Measurements from ENCODE around the gene LDB2. TPM values are rescaled to one million over a fixed set of nuclear protein-coding genes. Genes with fewer than 3 reads are reported as not detected.

The LDB2 gene
- total RNA-seq, 1 donor from 2014 or later, result 53.2 TPM

GRCh38 chr4:16603178-16603577 lies 295.3 kb downstream of the LDB2 start:
- DNase-seq (ENCODE audit: low spot score), result no peak

GRCh38 chr4:16598597-16599206 lies 299.7 kb downstream of the LDB2 start:
- DNase-seq (ENCODE audit: low spot score), result no peak

GRCh38 chr4:16597845-16598596 lies 300.4 kb downstream of the LDB2 start:
- no peak for DNase-seq (ENCODE audit: low spot score)

- no peak for DNase-seq (ENCODE audit: low spot score)
These were observed 301.0 kb downstream of the LDB2 start for GRCh38 chr4:16597443-16597842.

- no peak for DNase-seq (ENCODE audit: low spot score)
These were observed 302.2 kb downstream of the LDB2 start for GRCh38 chr4:16596267-16596666.

- DNase-seq (ENCODE audit: low spot score), result no peak
These were observed 304.3 kb downstream of the LDB2 start for GRCh38 chr4:16594128-16594527.

GRCh38 chr4:16593386-16593785 lies 305.1 kb downstream of the LDB2 start:
- no peak for DNase-seq (ENCODE audit: low spot score)

GRCh38 chr4:16591272-16591826 lies 307.1 kb downstream of the LDB2 start:
- no peak for DNase-seq (ENCODE audit: low spot score)

- no peak for DNase-seq (ENCODE audit: low spot score)
These were observed 307.6 kb downstream of the LDB2 start for GRCh38 chr4:16590797-16591196.

GRCh38 chr4:16588651-16589050 lies 309.8 kb downstream of the LDB2 start:
- no peak for DNase-seq (ENCODE audit: low spot score)

- no peak for DNase-seq (ENCODE audit: low spot score)
These were observed 310.3 kb downstream of the LDB2 start for GRCh38 chr4:16588149-16588548.

GRCh38 chr4:16585053-16585452 lies 313.4 kb downstream of the LDB2 start:
- no peak for DNase-seq (ENCODE audit: low spot score)

- DNase-seq (ENCODE audit: low spot score), result no peak
These were observed 314.7 kb downstream of the LDB2 start for GRCh38 chr4:16583764-16584163.

- DNase-seq (ENCODE audit: low spot score), result no peak
These were observed 315.9 kb downstream of the LDB2 start for GRCh38 chr4:16582526-16582925.

GRCh38 chr4:16582036-16582435 lies 316.4 kb downstream of the LDB2 start:
- DNase-seq (ENCODE audit: low spot score), result no peak

- DNase-seq (ENCODE audit: low spot score), result no peak
These were observed 317.3 kb downstream of the LDB2 start for GRCh38 chr4:16581117-16581516.

GRCh38 chr4:16580514-16580913 lies 317.9 kb downstream of the LDB2 start:
- DNase-seq (ENCODE audit: low spot score), result no peak

GRCh38 chr4:16579866-16580265 lies 318.6 kb downstream of the LDB2 start:
- DNase-seq (ENCODE audit: low spot score), result no peak

- DNase-seq (ENCODE audit: low spot score), result no peak
These were observed 321.3 kb downstream of the LDB2 start for GRCh38 chr4:16577177-16577576.

- no peak for DNase-seq (ENCODE audit: low spot score)
These were observed 323.5 kb downstream of the LDB2 start for GRCh38 chr4:16574981-16575380.

GRCh38 chr4:16573739-16574138 lies 324.7 kb downstream of the LDB2 start:
- DNase-seq (ENCODE audit: low spot score), result no peak

- no peak for DNase-seq (ENCODE audit: low spot score)
These were observed 325.2 kb downstream of the LDB2 start for GRCh38 chr4:16573206-16573605.

GRCh38 chr4:16572631-16573030 lies 325.8 kb downstream of the LDB2 start:
- no peak for DNase-seq (ENCODE audit: low spot score)

Measured in mesenteric fat pad (tissue), 1 donor.